Skin epidermis (tissue), 12 donors: ENCODE results near the gene FAM240A.

Source experiments
- H3K27ac ChIP-seq, 21 experiments: fragments of 200-600 bp; sonication (generic) in 11 of 21; one replicate each; pipeline ENCODE4 v1.5.0; 2020; ENCODE audit warnings: mild to moderate bottlenecking in 3 of 21, inconsistent platforms in 2 of 21, moderate library complexity in 2 of 21
- H3K4me3 ChIP-seq, 7 experiments: fragments of 200-600 bp; sonication (generic) in 2 of 7; one replicate each; pipeline ENCODE4 v1.5.0; 2020; ENCODE audit warnings: inconsistent platforms in 2 of 7, mild to moderate bottlenecking in 2 of 7, moderate library complexity in 1 of 7

Gene FAM240A

GRCh38 chr3:46660003-46660402 lies 47.7 kb downstream of the FAM240A start:
- Histone ChIP-seq H3K27ac (no peak overlapping the region), H3K4me3 (no peak overlapping the region)

- peak overlapping the region in 1 of 21 experiments; percentile 8 for H3K27ac ChIP-seq
Observed at GRCh38 chr3:46660543-46661523, 48.5 kb downstream of the FAM240A start.

GRCh38 chr3:46661776-46662766 lies 49.7 kb downstream of the FAM240A start:
- H3K27ac ChIP-seq = no peak overlapping the region
- H3K4me3 ChIP-seq = no peak overlapping the region

More at GRCh38 chr3:46660543-46661523, 48.5 kb downstream of the FAM240A start:
- no peak overlapping the region for H3K4me3 ChIP-seq

- no peak overlapping the region for H3K27ac ChIP-seq
- H3K4me3 ChIP-seq = no peak overlapping the region
Observed at GRCh38 chr3:46662771-46663551, 50.6 kb downstream of the FAM240A start.

GRCh38 chr3:46663591-46664135 lies 51.3 kb downstream of the FAM240A start:
- H3K4me3 ChIP-seq = no peak overlapping the region
- H3K27ac ChIP-seq = no peak overlapping the region

GRCh38 chr3:46664188-46664970 lies 52.1 kb downstream of the FAM240A start:
- no peak overlapping the region for H3K27ac ChIP-seq
- no peak overlapping the region for H3K4me3 ChIP-seq

- Histone ChIP-seq H3K4me3 (no peak overlapping the region), H3K27ac (no peak overlapping the region)
Observed at GRCh38 chr3:46664971-46665762, 52.8 kb downstream of the FAM240A start.

- no peak overlapping the region for H3K27ac ChIP-seq
- no peak overlapping the region for H3K4me3 ChIP-seq
Observed at GRCh38 chr3:46665763-46666452, 53.6 kb downstream of the FAM240A start.

GRCh38 chr3:46666453-46666845 lies 54.1 kb downstream of the FAM240A start:
- H3K27ac ChIP-seq = no peak overlapping the region
- no peak overlapping the region for H3K4me3 ChIP-seq

GRCh38 chr3:46667061-46667621 lies 54.8 kb downstream of the FAM240A start:
- H3K27ac ChIP-seq = no peak overlapping the region
- H3K4me3 ChIP-seq = no peak overlapping the region

GRCh38 chr3:46667657-46668056 lies 55.3 kb downstream of the FAM240A start:
- no peak overlapping the region for H3K27ac ChIP-seq

GRCh38 chr3:46668116-46668515 lies 55.8 kb downstream of the FAM240A start:
- H3K27ac ChIP-seq = no peak overlapping the region

More at GRCh38 chr3:46667657-46668056, 55.3 kb downstream of the FAM240A start:
- no peak overlapping the region for H3K4me3 ChIP-seq

GRCh38 chr3:46668591-46668990 lies 56.3 kb downstream of the FAM240A start:
- H3K4me3 ChIP-seq = no peak overlapping the region
- H3K27ac ChIP-seq = no peak overlapping the region

More at GRCh38 chr3:46668116-46668515, 55.8 kb downstream of the FAM240A start:
- H3K4me3 ChIP-seq = no peak overlapping the region

GRCh38 chr3:46669191-46669999 lies 57.1 kb downstream of the FAM240A start:
- Histone ChIP-seq H3K4me3 (no peak overlapping the region), H3K27ac (no peak overlapping the region)

GRCh38 chr3:46670000-46670890 lies 57.9 kb downstream of the FAM240A start:
- H3K4me3 ChIP-seq = no peak overlapping the region
- H3K27ac ChIP-seq = no peak overlapping the region
